Thyroid gland (tissue), 4 donors: ENCODE measurements around the gene TMEM175. TPM values are rescaled to one million over a fixed set of nuclear protein-coding genes. Genes with fewer than 3 reads are reported as not detected.

Source experiments
- DNase-seq, 2 donors: peaks; one replicate each; pipeline ENCODE4 v3.0.0-alpha.2; 2019
- H3K27ac ChIP-seq, 3 donors: fragments of 200-600 bp; sonication (generic); 1 replicate in 2 of 3; 2 replicates in 1 of 3; pipeline ENCODE4 v1.5.1; 2016 to 2019; ENCODE audit warnings: mild to moderate bottlenecking in 1 of 3, moderate library complexity in 1 of 3
- H3K27me3 ChIP-seq: fragments of 200-600 bp; sonication (generic); one replicate; pipeline ENCODE4 v1.5.1; 2019
- H3K36me3 ChIP-seq, 2 donors: fragments of 200-600 bp; sonication (generic); one replicate each; pipeline ENCODE4 v1.5.1; 2016 to 2019
- H3K4me1 ChIP-seq, 2 donors: fragments of 200-600 bp; sonication (generic); one replicate each; pipeline ENCODE4 v1.5.1; 2017 to 2019
- H3K4me3 ChIP-seq, 3 donors: fragments of 200-600 bp; sonication (generic); replicated peaks in 1 of 3; 1 replicate in 2 of 3; 2 replicates in 1 of 3; pipeline ENCODE4 v1.5.1; 2016; ENCODE audit warnings: mild to moderate bottlenecking in 1 of 3
- H3K9me3 ChIP-seq: fragments of 200-600 bp; sonication (generic); one replicate; pipeline ENCODE4 v1.5.1; 2017
- CTCF ChIP-seq, 6 experiments: fragments of 200-600 bp in 3 of 6; fragments of 450-650 bp in 3 of 6; sonication (generic) in 3 of 6; IDR thresholded peaks; one replicate each; pipeline ENCODE4 v1.5.1; 2016 to 2019; ENCODE audit warnings: antibody characterized with exemption in 6 of 6, mild to moderate bottlenecking in 2 of 6, inconsistent platforms in 1 of 6, moderate library complexity in 1 of 6
- POLR2A ChIP-seq, 2 donors: fragments of 450-650 bp; IDR thresholded peaks; one replicate each; pipeline ENCODE4 v1.6.1; 2017; ENCODE audit warnings: antibody characterized with exemption in 2 of 2, mild to moderate bottlenecking in 2 of 2, moderate library complexity in 1 of 2
- WGBS, 2 donors: methylation state at CpG; one replicate each; pipeline ENCODE4 v1.1.5; 2017; 5-methylcytosine and 5-hydroxymethylcytosine counted together
- intact Hi-C: fragments of 100-400 bp; cut with DNase I; formaldehyde crosslinking; loops from one replicate; pipeline ENCODE4 v1.15.1; 2023
- total RNA-seq, 4 donors: library from RNA; depleted of rRNA; stranded (reverse); fragments of >200 nt; gene quantifications; one replicate each; pipeline ENCODE4 v1.2.3, GENCODE V29; 2016

Gene TMEM175
- total RNA-seq, 4 donors from 2014 or later: 33.6 to 63.9 (median 40.4) TPM

DNA sequence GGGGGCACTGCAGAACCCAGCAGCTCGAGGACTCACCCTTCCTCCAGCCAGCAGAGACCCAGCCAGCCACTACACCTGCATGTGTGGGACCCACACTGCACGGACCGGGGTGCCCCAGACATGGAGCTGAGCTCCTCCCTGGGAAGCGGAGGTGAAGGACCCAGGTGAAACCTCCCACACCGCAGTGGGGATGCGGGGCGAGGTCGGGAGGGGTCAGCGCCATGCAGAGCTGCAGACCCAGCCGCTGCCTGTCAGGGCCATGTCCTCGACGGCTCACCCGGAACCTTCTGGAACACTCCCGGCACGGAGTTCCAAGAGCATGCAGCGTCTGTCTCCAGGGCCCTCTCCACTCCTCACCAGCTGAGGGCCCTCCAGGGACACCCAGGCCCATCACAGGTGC is 42.7 kb upstream of the TMEM175 start:
- no peaks in the 10 kb centered on the region for H3K9me3 ChIP-seq
- H3K27me3 ChIP-seq: no peaks in the 10 kb centered on the region
- WGBS, 2 donors: 92 to 93% methylated on average over 3 to 10 of the region's 16 CpGs
- no peaks in the 10 kb centered on the region for H3K4me1 ChIP-seq
- no peak overlapping the region for H3K4me3 ChIP-seq
- intact Hi-C loops: no loop called here
- no peak for DNase-seq
- TF ChIP-seq POLR2A (IDR thresholded peaks at IDR 0.05): no peak
- TF ChIP-seq CTCF (IDR thresholded peaks at IDR 0.05): no peak
- no peak overlapping the region for H3K27ac ChIP-seq
- peaks cover 22 to 25% of the 10 kb centered on the region in 2 donors for H3K36me3 ChIP-seq

DNA sequence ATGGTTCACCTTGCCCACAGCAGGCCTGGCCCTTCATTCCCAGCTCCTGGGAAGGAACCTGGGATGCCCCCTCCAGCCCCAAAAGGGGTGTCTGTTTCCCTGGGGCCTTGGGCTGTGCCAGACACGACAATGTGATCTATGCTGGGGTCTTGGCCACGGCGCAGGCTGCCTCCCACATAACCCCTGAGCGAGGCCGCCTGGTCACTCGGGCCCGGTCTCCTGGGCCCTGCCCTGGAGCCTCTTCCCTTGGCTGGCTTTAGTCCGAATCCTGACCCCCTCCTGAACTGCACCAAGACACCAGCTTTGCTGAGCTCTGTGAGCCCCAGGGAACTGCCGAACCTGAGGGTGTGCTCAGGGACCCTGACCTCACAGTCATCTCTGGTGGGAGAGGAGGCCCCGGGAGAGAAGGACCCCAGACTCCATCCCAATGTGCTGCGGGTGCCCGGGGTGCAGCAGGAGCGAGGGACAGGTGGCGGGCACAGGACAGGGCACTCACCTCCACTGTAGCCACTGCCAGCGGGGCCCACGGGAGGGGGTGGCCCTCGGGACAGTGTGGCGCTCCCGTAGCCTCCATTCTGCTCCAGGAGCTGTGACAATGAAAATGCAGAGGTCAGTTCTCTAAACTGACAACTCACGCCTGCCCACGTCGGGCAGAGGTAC is 42.1 kb upstream of the TMEM175 start:
- H3K36me3 ChIP-seq: peaks cover 23 to 25% of the 10 kb centered on the region in 2 donors
- WGBS, 2 donors: 97 to 99% methylated on average over 13 to 16 of the region's 22 CpGs

GRCh38 chr4:891747-892146 is 40.5 kb upstream of the TMEM175 start:
- Histone ChIP-seq H3K36me3 (peaks cover 25 to 30% of the 10 kb centered on the region in 2 donors), H3K4me1 (no peaks in the 10 kb centered on the region)

More for the DNA sequence above, 42.1 kb upstream of the TMEM175 start:
- TF ChIP-seq POLR2A (IDR thresholded peaks at IDR 0.05) (no peak), CTCF (IDR thresholded peaks at IDR 0.05) (no peak)
- Histone ChIP-seq H3K4me3 (no peak overlapping the region), H3K27me3 (no peaks in the 10 kb centered on the region), H3K27ac (no peak overlapping the region), H3K9me3 (no peaks in the 10 kb centered on the region), H3K4me1 (no peaks in the 10 kb centered on the region)
- intact Hi-C loops: no loop called here
- no peak for DNase-seq

GRCh38 chr4:892780-893179 is 39.5 kb upstream of the TMEM175 start:
- DNase-seq: no peak

More at GRCh38 chr4:891747-892146, 40.5 kb upstream of the TMEM175 start:
- Histone ChIP-seq H3K9me3 (no peaks in the 10 kb centered on the region), H3K27ac (no peak overlapping the region), H3K27me3 (no peaks in the 10 kb centered on the region), H3K4me3 (no peak overlapping the region)
- DNase-seq: no peak
- TF ChIP-seq CTCF (IDR thresholded peaks at IDR 0.05) (no peak), POLR2A (IDR thresholded peaks at IDR 0.05) (no peak)
- intact Hi-C loops: no loop called here
- WGBS, 2 donors: 92 to 100% methylated on average over 3 to 9 of the region's 10 CpGs

More at GRCh38 chr4:892780-893179, 39.5 kb upstream of the TMEM175 start:
- Histone ChIP-seq H3K27me3 (no peaks in the 10 kb centered on the region), H3K27ac (no peak overlapping the region), H3K4me1 (no peaks in the 10 kb centered on the region), H3K9me3 (no peaks in the 10 kb centered on the region), H3K4me3 (no peak overlapping the region), H3K36me3 (peaks cover 28 to 36% of the 10 kb centered on the region in 2 donors)
- TF ChIP-seq CTCF (IDR thresholded peaks at IDR 0.05) (no peak), POLR2A (IDR thresholded peaks at IDR 0.05) (no peak)
- intact Hi-C loops: no loop called here
- 98 to 100% methylated on average over 1 to 10 of the region's 10 CpGs for WGBS, 2 donors
